Neural progenitor cell (in vitro differentiated cells): Measurements from ENCODE around the gene SLC37A1.

Experiments used
- EZH2 ChIP-seq: fragments of 200-600 bp; sonication (generic); IDR thresholded peaks from 2 replicates; pipeline ENCODE4 v1.6.1; 2017; ENCODE audit warnings: antibody characterized with exemption, mild to moderate bottlenecking, moderate library complexity
- TF ChIP-seq, protein P1 (sequence below): fragments of 200-600 bp; sonication (generic); IDR thresholded peaks from 2 replicates; pipeline ENCODE4 v1.5.1; 2017; ENCODE audit warnings: antibody characterized with exemption, mild to moderate bottlenecking

DNA sequence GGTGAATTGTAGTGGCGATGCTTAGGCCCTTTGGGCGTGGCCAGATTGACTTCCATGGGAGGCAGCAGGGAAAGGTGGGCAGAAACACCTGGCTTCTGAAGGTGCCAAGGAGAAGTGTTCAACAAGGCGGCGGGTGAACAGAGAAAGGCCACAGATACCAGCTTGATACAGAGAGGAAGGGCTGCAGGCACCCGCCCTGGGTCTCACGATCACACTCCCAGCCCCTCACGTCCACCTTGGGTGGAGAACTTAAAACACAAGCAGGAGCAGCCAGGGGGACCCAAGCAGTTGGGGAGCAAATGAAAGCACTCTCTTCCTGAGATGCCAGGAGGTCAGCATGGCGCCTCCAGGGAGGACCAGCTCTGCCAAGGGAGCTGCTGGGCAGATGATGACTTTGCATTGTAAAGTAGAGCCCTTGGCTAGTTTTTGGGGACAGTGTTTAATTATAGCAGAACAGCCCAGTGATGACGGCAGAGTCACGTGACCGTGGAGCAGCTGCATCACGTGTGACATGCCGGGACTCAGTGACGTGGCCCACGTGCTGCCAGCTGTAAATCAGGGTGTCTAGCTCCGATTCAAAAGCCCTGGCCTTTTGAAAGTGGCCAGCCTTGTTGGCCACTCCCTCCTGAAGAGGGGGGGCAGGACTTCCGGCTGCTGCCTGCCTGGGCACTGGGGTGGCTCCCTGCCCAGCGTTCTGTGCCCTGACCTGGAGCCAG is 19.0 kb downstream of the SLC37A1 start:
- TF ChIP-seq, protein P1, sequence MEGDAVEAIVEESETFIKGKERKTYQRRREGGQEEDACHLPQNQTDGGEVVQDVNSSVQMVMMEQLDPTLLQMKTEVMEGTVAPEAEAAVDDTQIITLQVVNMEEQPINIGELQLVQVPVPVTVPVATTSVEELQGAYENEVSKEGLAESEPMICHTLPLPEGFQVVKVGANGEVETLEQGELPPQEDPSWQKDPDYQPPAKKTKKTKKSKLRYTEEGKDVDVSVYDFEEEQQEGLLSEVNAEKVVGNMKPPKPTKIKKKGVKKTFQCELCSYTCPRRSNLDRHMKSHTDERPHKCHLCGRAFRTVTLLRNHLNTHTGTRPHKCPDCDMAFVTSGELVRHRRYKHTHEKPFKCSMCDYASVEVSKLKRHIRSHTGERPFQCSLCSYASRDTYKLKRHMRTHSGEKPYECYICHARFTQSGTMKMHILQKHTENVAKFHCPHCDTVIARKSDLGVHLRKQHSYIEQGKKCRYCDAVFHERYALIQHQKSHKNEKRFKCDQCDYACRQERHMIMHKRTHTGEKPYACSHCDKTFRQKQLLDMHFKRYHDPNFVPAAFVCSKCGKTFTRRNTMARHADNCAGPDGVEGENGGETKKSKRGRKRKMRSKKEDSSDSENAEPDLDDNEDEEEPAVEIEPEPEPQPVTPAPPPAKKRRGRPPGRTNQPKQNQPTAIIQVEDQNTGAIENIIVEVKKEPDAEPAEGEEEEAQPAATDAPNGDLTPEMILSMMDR = no peak
- TF ChIP-seq EZH2 = no peak
